HG03457 (cell line): ENCODE results near the gene PRUNE2.
"Not testable (repeated sequence)": the region's sequence is repeated elsewhere in the genome, so short reads cannot be mapped to it uniquely, and the experiment has no call there.

Experiments used
- ATAC-seq: cut with Tn5 transposase; IDR thresholded peaks from one replicate; pipeline ENCODE4 v1.9.1; 2021; ENCODE audit warnings: moderate number of reproducible peaks; ENCODE audit not compliant: unreplicated experiment

The PRUNE2 gene

GRCh38 chr9:76799473-76799872 lies 106.4 kb downstream of the PRUNE2 start:
- ATAC-seq, result no peak

- no peak for ATAC-seq
Observed at GRCh38 chr9:76798527-76798926, 107.4 kb downstream of the PRUNE2 start.

GRCh38 chr9:76796296-76796695 lies 109.6 kb downstream of the PRUNE2 start:
- no peak for ATAC-seq

- ATAC-seq, result no peak
Observed at GRCh38 chr9:76793784-76794431, 112.0 kb downstream of the PRUNE2 start.

- no peak for ATAC-seq
Observed at GRCh38 chr9:76789840-76790239, 116.1 kb downstream of the PRUNE2 start.

GRCh38 chr9:76787677-76788076 lies 118.2 kb downstream of the PRUNE2 start:
- no peak for ATAC-seq

- no peak for ATAC-seq
Observed at GRCh38 chr9:76785501-76785900, 120.4 kb downstream of the PRUNE2 start.

GRCh38 chr9:76784881-76785280 lies 121.0 kb downstream of the PRUNE2 start:
- no peak for ATAC-seq

GRCh38 chr9:76772686-76773445 lies 133.0 kb downstream of the PRUNE2 start:
- ATAC-seq, result no peak

- no peak for ATAC-seq
Observed at GRCh38 chr9:76766126-76766525, 139.8 kb downstream of the PRUNE2 start.

- no peak for ATAC-seq
Observed at GRCh38 chr9:76764138-76764537, 141.8 kb downstream of the PRUNE2 start, which contains the start of gene PCA3. Gene PCA3, plus strand, starts transcription at chr9:76764438.

- ATAC-seq, result no peak
Observed at GRCh38 chr9:76761448-76761847, 144.5 kb downstream of the PRUNE2 start.

GRCh38 chr9:76759732-76760131 lies 146.2 kb downstream of the PRUNE2 start:
- no peak for ATAC-seq

- no peak for ATAC-seq
Observed at GRCh38 chr9:76758476-76758875, 147.4 kb downstream of the PRUNE2 start.

GRCh38 chr9:76756941-76757673 lies 148.8 kb downstream of the PRUNE2 start:
- no peak for ATAC-seq

GRCh38 chr9:76756268-76756640 lies 149.7 kb downstream of the PRUNE2 start:
- ATAC-seq, result no peak

GRCh38 chr9:76751001-76751400 lies 154.9 kb downstream of the PRUNE2 start:
- ATAC-seq, result no peak

GRCh38 chr9:76744336-76744735 lies 161.6 kb downstream of the PRUNE2 start:
- ATAC-seq, result no peak

GRCh38 chr9:76743931-76744330 lies 162.0 kb downstream of the PRUNE2 start:
- no peak for ATAC-seq

GRCh38 chr9:76742890-76743289 lies 163.0 kb downstream of the PRUNE2 start:
- ATAC-seq, result not testable (repeated sequence)

- no peak for ATAC-seq
Observed at GRCh38 chr9:76741524-76741923, 164.4 kb downstream of the PRUNE2 start.

GRCh38 chr9:76738402-76738801 lies 167.5 kb downstream of the PRUNE2 start:
- ATAC-seq, result no peak
